ENCODE data around the gene EXO5.
"Not testable (repeated sequence)": the region's sequence is repeated elsewhere in the genome, so short reads cannot be mapped to it uniquely, and the experiment has no call there.

EXO5 gene

DNA sequence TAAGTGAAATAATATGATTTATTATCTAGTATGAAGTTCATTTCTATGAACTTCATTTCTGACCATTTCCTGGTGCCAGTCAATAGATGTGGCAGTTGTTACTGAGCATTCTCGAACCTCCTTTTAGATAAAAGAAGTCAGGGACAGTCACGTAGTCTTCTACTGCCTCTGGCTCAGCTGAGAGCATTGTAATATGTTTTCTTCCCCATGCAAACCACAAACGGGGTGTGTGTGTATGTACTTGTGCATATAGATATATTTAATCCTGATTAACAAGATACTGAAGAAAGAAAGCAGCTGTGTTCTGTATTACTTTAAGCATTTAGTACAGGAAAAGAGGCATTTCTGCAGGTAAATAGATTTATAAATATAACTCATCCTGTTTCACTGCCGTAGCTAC is 44.5 kb downstream of the EXO5 start:
- no peak for DNase-seq (ENCODE audit: low read depth)

DNA sequence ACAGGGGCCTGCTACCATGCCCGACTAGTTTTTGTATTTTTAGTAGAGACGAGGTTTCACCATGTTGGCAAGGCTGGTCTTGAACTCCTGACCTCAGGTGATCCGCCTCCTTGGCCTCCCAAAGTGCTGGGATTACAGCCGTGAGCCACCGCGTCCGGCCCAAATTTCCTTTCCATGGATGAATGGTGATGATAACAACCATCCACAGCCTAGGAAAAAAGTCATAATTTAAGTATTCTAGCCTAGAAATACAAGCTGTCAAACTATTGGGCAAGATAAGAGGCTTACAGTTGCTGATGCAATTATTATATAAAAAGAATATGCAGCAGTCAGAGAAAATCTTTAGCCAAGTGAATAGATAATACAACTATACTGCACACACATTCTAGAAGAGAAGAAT is 46.2 kb downstream of the EXO5 start:
- DNase-seq (ENCODE audit: low read depth): not testable (repeated sequence)

DNA sequence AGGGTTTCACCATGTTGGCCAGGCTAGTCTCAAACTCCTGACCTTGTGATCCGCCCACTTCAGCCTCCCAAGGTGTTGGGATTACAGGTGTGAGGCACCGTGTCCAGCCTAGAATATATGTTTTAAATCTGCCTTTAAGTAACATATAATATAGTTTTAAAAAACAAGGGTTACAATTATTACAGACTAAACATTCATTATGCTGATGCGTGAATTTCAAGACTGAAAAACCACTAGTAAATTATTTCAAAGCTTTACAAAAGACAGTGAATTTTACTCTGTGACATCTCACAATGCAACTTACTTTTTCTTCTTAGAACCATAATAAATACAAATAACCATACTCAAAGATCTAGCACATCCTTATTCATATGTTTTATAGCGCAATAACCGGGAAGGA is 47.6 kb downstream of the EXO5 start:
- DNase-seq (ENCODE audit: low read depth): no peak

- not testable (repeated sequence) for DNase-seq (ENCODE audit: low read depth)
These were observed 49.7 kb downstream of the EXO5 start for GRCh38 chr1:40558241-40558640.

DNA sequence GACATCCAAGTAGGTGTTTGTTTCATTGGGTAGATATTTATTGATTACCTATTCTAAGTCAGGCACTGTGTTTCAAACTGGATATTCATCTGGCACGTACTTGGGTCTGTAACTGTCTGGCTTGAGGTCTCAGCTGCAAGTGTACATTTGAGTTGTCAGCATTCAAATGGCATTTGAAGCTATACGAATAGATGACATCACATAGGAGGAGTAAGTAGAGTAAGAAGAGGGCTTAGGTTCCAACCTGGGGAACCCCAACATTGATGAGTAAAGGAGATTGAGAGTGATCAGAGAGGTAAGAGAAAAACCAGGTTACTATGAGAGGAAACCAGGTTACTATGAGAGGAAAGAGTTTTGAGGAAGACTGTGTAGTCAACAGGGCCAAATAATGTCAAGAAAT is 53.6 kb downstream of the EXO5 start:
- no peak for DNase-seq (ENCODE audit: low read depth)

- no peak for DNase-seq (ENCODE audit: low read depth)
These were observed 54.7 kb downstream of the EXO5 start for GRCh38 chr1:40563266-40563665.

GRCh38 chr1:40564506-40564905 is 55.9 kb downstream of the EXO5 start:
- DNase-seq (ENCODE audit: low read depth): no peak

- no peak for DNase-seq (ENCODE audit: low read depth)
These were observed 56.3 kb downstream of the EXO5 start for GRCh38 chr1:40564913-40565312.
